Fibroblast of lung (primary cell): ENCODE data around the gene ADRA2A. TPM values are rescaled to one million over a fixed set of nuclear protein-coding genes. Genes with fewer than 3 reads are reported as not detected.

Source experiments
- DNase-seq, 2 donors: peaks; one replicate each; pipeline versions ENCODE4 v3.0.0 to v3.0.0-alpha.2; 2010; ENCODE audit warnings: low read depth in 2 of 2
- H2AFZ ChIP-seq: 2 replicates; pipeline ENCODE4 v1.5.1; 2012; ENCODE audit warnings: low read length, control low read depth, inconsistent platforms
- H3K27ac ChIP-seq: 2 replicates; pipeline ENCODE4 v1.5.1; 2011; ENCODE audit warnings: low read length, control low read depth; ENCODE audit not compliant: insufficient read depth
- H3K27me3 ChIP-seq: 2 replicates; pipeline ENCODE4 v1.5.1; 2011; ENCODE audit warnings: mild to moderate bottlenecking, low read length; ENCODE audit not compliant: control insufficient read depth, insufficient read depth
- H3K36me3 ChIP-seq: 2 replicates; pipeline ENCODE4 v1.5.1; 2011; ENCODE audit warnings: low read length; ENCODE audit not compliant: control insufficient read depth, insufficient read depth
- H3K4me1 ChIP-seq: 2 replicates; pipeline ENCODE4 v1.5.1; 2011; ENCODE audit warnings: low read length; ENCODE audit not compliant: control insufficient read depth, insufficient read depth; ENCODE audit errors: extremely low read depth
- H3K4me2 ChIP-seq: 2 replicates; pipeline ENCODE4 v1.5.1; 2011; ENCODE audit warnings: low read length, control low read depth; ENCODE audit not compliant: insufficient read depth; ENCODE audit errors: extremely low read depth
- H3K4me3 ChIP-seq, 4 experiments: fragments of 200-600 bp in 1 of 4; sonication (generic) in 1 of 4; replicated peaks in 1 of 4; 2 replicates each; pipeline ENCODE4 v1.5.1; 2011 to 2016; ENCODE audit warnings: low read length in 4 of 4, low read depth in 3 of 4, mild to moderate bottlenecking in 3 of 4, control low read depth in 2 of 4, inconsistent platforms in 1 of 4, mixed read lengths in 1 of 4; ENCODE audit not compliant: insufficient read depth in 1 of 4; ENCODE audit errors: control extremely low read depth in 1 of 4
- H3K79me2 ChIP-seq: 2 replicates; pipeline ENCODE4 v1.5.1; 2012; ENCODE audit warnings: mild to moderate bottlenecking, low read length, inconsistent platforms; ENCODE audit not compliant: control insufficient read depth, insufficient read depth
- H3K9ac ChIP-seq: 2 replicates; pipeline ENCODE4 v1.5.1; 2011; ENCODE audit warnings: mild to moderate bottlenecking, low read length, control low read depth; ENCODE audit not compliant: insufficient read depth
- H3K9me3 ChIP-seq: 2 replicates; pipeline ENCODE4 v1.5.1; 2012; ENCODE audit warnings: low read depth, low read length; ENCODE audit not compliant: control insufficient read depth, insufficient read depth
- H4K20me1 ChIP-seq: 2 replicates; pipeline ENCODE4 v1.5.1; 2011; ENCODE audit warnings: low read length; ENCODE audit not compliant: control insufficient read depth, insufficient read depth; ENCODE audit errors: extremely low read depth
- EZH2 ChIP-seq: IDR thresholded peaks from 2 replicates; pipeline ENCODE4 v1.5.1; 2012; ENCODE audit warnings: low read length, control low read depth, mild to moderate bottlenecking; ENCODE audit errors: missing control alignments
- polyA plus RNA-seq, 2 donors: library from polyadenylated mRNA; depleted of rRNA in 1 of 2; stranded (reverse) in 1 of 2; unstranded in 1 of 2; fragments of >200 nt; gene quantifications; 2 replicates each; pipeline ENCODE4 v1.2.1, GENCODE V29; 2011 to 2012; ENCODE audit warnings: missing spikeins in 1 of 2
- total RNA-seq: library from RNA; depleted of rRNA; stranded (reverse); fragments of >200 nt; gene quantifications from 2 replicates; pipeline ENCODE4 v1.2.1, GENCODE V29; 2014
- TF ChIP-seq, protein P1 (sequence below), 2 donors: IDR thresholded peaks in 1 of 2; conservative IDR thresholded peaks in 1 of 2; 1 replicate in 1 of 2; 2 replicates in 1 of 2; pipeline ENCODE4 v1.5.1; 2011 to 2012; ENCODE audit warnings: low read length in 2 of 2, control low read depth in 1 of 2, inconsistent platforms in 1 of 2, low read depth in 1 of 2, mild to moderate bottlenecking in 1 of 2

ADRA2A gene
- total and polyA plus RNA-seq, 2 donors (not counting 1 experiment from before 2014, with no cell fraction given): under 0.01 to 0.02 TPM

DNA sequence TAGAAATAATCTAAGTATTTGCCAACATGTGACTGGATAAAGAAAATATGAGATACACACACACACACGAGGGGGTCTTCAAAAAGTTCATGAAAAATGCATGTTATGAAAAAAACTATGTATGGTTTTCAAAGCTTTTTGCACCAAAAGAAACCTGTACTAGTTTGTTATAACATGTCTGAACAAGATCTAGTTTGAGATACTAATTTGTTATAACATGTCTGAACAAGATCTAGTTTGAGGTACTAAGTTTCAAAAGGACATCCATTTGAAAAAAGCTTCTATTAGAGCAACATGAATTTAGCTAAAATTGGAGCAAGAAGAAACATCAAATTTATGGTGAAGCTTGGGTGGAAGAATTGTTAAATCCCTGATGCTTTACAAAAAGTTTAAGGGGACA, 19.8 kb upstream of the ADRA2A start:
- no peak for DNase-seq
- no peaks in the 10 kb centered on the region for H4K20me1 ChIP-seq
- H3K4me1 ChIP-seq: no peaks in the 10 kb centered on the region
- H3K27me3 ChIP-seq: no peaks in the 10 kb centered on the region
- H2AFZ ChIP-seq: no peak overlapping the region
- no peak overlapping the region for H3K4me3 ChIP-seq
- no peaks in the 10 kb centered on the region for H3K36me3 ChIP-seq
- no peak for TF ChIP-seq EZH2
- TF ChIP-seq, protein P1, sequence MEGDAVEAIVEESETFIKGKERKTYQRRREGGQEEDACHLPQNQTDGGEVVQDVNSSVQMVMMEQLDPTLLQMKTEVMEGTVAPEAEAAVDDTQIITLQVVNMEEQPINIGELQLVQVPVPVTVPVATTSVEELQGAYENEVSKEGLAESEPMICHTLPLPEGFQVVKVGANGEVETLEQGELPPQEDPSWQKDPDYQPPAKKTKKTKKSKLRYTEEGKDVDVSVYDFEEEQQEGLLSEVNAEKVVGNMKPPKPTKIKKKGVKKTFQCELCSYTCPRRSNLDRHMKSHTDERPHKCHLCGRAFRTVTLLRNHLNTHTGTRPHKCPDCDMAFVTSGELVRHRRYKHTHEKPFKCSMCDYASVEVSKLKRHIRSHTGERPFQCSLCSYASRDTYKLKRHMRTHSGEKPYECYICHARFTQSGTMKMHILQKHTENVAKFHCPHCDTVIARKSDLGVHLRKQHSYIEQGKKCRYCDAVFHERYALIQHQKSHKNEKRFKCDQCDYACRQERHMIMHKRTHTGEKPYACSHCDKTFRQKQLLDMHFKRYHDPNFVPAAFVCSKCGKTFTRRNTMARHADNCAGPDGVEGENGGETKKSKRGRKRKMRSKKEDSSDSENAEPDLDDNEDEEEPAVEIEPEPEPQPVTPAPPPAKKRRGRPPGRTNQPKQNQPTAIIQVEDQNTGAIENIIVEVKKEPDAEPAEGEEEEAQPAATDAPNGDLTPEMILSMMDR (conservative IDR thresholded peaks at IDR 0.05 in 1 of 2, IDR thresholded peaks at IDR 0.05 in 1 of 2; ENCODE audit: low read depth in 1 of 2, low read length in 2 of 2): no peak
- H3K79me2 ChIP-seq: no peaks in the 10 kb centered on the region
- no peaks in the 10 kb centered on the region for H3K9me3 ChIP-seq
- H3K27ac ChIP-seq: no peak overlapping the region
- H3K4me2 ChIP-seq: no peak overlapping the region
- H3K9ac ChIP-seq: no peak overlapping the region

DNA sequence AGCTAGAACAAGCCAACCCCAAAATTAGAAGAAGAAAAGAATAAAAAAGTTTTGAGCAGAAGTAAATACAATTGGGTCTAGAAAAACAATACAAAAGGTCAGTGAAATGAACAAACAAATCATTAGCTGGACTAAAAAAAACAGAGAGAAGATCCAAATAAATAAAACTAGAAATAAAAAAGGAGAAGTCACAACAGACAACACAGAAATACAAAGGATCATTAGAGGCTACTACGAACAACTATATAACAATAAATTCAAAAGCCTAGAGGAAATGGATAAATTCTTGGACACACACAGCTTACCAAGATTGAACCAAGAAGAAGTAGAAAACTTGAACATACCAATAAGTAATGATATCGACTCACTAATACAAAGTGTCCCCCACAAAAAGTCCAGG, 13.4 kb upstream of the ADRA2A start:
- no peak for DNase-seq
- Histone ChIP-seq H3K9me3 (no peaks in the 10 kb centered on the region), H3K9ac (no peak overlapping the region), H4K20me1 (no peaks in the 10 kb centered on the region), H3K27ac (no peak overlapping the region), H3K4me2 (no peak overlapping the region), H3K4me3 (no peak overlapping the region), H3K36me3 (no peaks in the 10 kb centered on the region), H2AFZ (no peak overlapping the region), H3K4me1 (no peaks in the 10 kb centered on the region), H3K27me3 (no peaks in the 10 kb centered on the region), H3K79me2 (no peaks in the 10 kb centered on the region)
- TF ChIP-seq, protein P1 (conservative IDR thresholded peaks at IDR 0.05 in 1 of 2, IDR thresholded peaks at IDR 0.05 in 1 of 2; ENCODE audit: low read depth in 1 of 2, low read length in 2 of 2): no peak
- no peak for TF ChIP-seq EZH2

- DNase-seq: peak in 1 of 2 donors; percentile 2
- TF ChIP-seq EZH2: no peak
- TF ChIP-seq, protein P1 (conservative IDR thresholded peaks at IDR 0.05 in 1 of 2, IDR thresholded peaks at IDR 0.05 in 1 of 2; ENCODE audit: low read depth in 1 of 2, low read length in 2 of 2): no peak
- no peak overlapping the region for H2AFZ ChIP-seq
- H3K9me3 ChIP-seq: no peaks in the 10 kb centered on the region
- no peak overlapping the region for H3K4me2 ChIP-seq
- H3K27me3 ChIP-seq: peaks cover 21% of the 10 kb centered on the region
- H3K36me3 ChIP-seq: no peaks in the 10 kb centered on the region
- H4K20me1 ChIP-seq: no peaks in the 10 kb centered on the region
- no peak overlapping the region for H3K9ac ChIP-seq
- H3K4me3 ChIP-seq: no peak overlapping the region
- no peak overlapping the region for H3K27ac ChIP-seq
- H3K79me2 ChIP-seq: no peaks in the 10 kb centered on the region
- H3K4me1 ChIP-seq: peaks cover 2% of the 10 kb centered on the region
Measured at GRCh38 chr10:111072232-111072631, 4.6 kb upstream of the ADRA2A start.
